ENCODE results near the gene GPR3.

- no peak for TF ChIP-seq POLR2A (IDR thresholded peaks at IDR 0.05)
- TF ChIP-seq POLR2AphosphoS5 (IDR thresholded peaks at IDR 0.05) = peak in 1 of 3 donors; percentile 10
- no peak for TF ChIP-seq CTCF (IDR thresholded peaks at IDR 0.05)
These were observed 7.0 kb downstream of the GPR3 start for GRCh38 chr1:27399251-27400025.
